Gastrocnemius medialis (tissue), 4 donors: ENCODE data around the gene FAM151B.
"Not testable (repeated sequence)": the region's sequence is repeated elsewhere in the genome, so short reads cannot be mapped to it uniquely, and the experiment has no call there.

ENCODE experiments used
- CTCF ChIP-seq, 5 experiments: fragments of 450-650 bp in 3 of 5; fragments of 200-600 bp in 2 of 5; sonication (generic) in 2 of 5; IDR thresholded peaks in 4 of 5; conservative IDR thresholded peaks in 1 of 5; 1 replicate in 4 of 5; 2 replicates in 1 of 5; pipeline ENCODE4 v1.5.1; 2016 to 2019; ENCODE audit warnings: antibody characterized with exemption in 5 of 5, mild to moderate bottlenecking in 3 of 5, moderate library complexity in 3 of 5
- POLR2A ChIP-seq, 2 donors: fragments of 450-650 bp; IDR thresholded peaks; one replicate each; pipeline ENCODE4 v1.6.1; 2017; ENCODE audit warnings: antibody characterized with exemption in 2 of 2, mild to moderate bottlenecking in 2 of 2, moderate library complexity in 2 of 2

- TF ChIP-seq CTCF (IDR thresholded peaks at IDR 0.05 in 4 of 5, conservative IDR thresholded peaks at IDR 0.05 in 1 of 5); POLR2A (IDR thresholded peaks at IDR 0.05): not testable (repeated sequence)
Observed at GRCh38 chr5:80493443-80493842, 5.5 kb downstream of the FAM151B start.
